ENCODE data around the gene AGMO. TPM values are rescaled to one million over a fixed set of nuclear protein-coding genes. Genes with fewer than 3 reads are reported as not detected.

Gene AGMO
- total and polyA plus RNA-seq, 2 of the 8 experiments (the other 6 are each of a cell fraction or from before 2014, with no cell fraction given) = 0.22 to 0.45 TPM

DNA sequence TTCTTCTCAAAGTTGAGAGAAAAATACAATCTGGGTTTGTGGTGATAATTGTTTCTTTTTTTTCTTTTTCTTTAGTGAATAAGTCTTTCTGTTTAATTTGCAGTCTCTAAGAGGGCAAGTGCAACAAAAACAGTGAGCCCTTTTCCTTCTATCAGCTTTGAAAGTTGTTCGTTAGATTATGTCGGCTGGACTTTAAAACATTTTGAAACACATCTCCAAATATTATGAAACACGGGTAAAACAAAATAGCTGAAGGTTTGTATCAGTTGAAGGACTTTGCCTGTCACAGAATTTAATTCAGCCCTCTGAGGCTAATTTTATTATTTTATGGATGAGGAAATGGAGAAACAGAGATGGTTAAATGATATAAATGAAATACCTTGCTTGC lies 85.3 kb downstream of the AGMO start (continued):
- TF ChIP-seq USF2 (IDR thresholded peaks at IDR 0.05; ENCODE audit: low read length) (no peak), RAD21 (IDR thresholded peaks at IDR 0.05 in 1 of 2, conservative IDR thresholded peaks at IDR 0.05 in 1 of 2; ENCODE audit: low read depth in 2 of 2, low read length in 2 of 2) (no peak)
